ENCODE results near the gene MSX1. TPM values are rescaled to one million over a fixed set of nuclear protein-coding genes. Genes with fewer than 3 reads are reported as not detected.
A peak's percentile ranks its signal among the peaks of the same experiment; 100 is the strongest.

MSX1 gene
- total RNA-seq, 2 donors from 2014 or later = 1.4 to 2.9 TPM

DNA sequence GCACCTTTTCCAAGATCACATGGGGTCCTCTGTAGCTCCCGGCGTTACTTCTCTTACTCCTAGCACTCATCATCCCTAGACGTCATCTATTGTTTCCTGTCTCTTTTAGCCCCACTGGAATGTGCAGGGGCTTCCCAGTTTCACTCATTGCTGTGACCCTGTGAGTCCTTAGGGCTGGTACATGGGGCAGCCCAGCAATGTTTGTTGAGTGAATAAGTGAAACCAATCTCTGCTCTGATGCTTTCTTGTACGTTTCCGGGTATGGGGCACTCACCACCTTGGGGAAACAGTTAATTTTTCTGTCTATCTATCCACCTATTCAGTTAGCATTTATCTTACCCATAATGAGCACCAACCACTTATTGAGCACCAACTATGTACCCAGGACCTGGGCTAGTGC is 16.1 kb downstream of the MSX1 start:
- H3K27ac ChIP-seq = no peak overlapping the region
- H3K36me3 ChIP-seq = no peaks in the 10 kb centered on the region
- DNase-seq (ENCODE audit: low spot score) = no peak
- H3K4me3 ChIP-seq = no peak overlapping the region
- H3K4me1 ChIP-seq = peaks cover 0 to 18% of the 10 kb centered on the region in 2 donors
- TF ChIP-seq, protein P1, sequence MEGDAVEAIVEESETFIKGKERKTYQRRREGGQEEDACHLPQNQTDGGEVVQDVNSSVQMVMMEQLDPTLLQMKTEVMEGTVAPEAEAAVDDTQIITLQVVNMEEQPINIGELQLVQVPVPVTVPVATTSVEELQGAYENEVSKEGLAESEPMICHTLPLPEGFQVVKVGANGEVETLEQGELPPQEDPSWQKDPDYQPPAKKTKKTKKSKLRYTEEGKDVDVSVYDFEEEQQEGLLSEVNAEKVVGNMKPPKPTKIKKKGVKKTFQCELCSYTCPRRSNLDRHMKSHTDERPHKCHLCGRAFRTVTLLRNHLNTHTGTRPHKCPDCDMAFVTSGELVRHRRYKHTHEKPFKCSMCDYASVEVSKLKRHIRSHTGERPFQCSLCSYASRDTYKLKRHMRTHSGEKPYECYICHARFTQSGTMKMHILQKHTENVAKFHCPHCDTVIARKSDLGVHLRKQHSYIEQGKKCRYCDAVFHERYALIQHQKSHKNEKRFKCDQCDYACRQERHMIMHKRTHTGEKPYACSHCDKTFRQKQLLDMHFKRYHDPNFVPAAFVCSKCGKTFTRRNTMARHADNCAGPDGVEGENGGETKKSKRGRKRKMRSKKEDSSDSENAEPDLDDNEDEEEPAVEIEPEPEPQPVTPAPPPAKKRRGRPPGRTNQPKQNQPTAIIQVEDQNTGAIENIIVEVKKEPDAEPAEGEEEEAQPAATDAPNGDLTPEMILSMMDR (IDR thresholded peaks at IDR 0.05) = no peak
- H3K27me3 ChIP-seq = peaks cover 34 to 35% of the 10 kb centered on the region in 2 donors
- H3K9me3 ChIP-seq = no peaks in the 10 kb centered on the region

DNA sequence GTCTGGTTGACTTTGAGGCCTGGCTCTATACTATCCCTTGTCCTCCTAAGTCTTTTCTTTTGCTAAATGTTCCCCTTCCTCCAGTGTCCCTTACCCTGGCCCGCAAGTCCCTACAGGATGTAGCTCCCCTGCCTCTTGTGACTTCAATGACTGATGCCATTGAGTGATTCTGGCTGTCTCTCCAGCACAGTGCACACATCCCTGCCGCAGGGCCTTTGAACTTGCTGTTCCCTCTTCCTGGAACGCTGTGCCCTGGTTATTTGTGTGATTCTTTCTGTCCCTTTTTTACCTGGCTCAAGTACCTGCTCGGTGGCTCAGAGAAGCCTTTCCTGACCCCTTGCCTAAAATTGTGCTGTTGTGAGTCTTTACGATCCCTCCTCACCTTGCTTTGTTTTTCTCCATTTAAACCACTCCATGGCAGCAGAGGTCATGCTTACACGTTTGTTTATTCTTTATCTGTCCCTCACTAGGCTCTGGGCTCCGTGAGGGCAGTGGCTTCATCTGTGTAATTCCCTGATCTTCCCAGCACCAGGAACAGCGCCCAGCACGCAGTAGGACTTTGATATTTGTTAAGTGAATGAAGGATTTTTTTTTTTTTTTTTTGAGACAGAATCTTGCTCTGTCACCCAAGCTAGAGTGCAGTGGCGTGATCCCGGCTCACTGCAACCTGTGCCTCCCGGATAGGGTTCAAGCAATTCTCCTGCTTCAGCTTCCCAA is 17.6 kb downstream of the MSX1 start:
- no peaks in the 10 kb centered on the region for H3K9me3 ChIP-seq
- no peak for DNase-seq (ENCODE audit: low spot score)
- no peak overlapping the region for H3K4me3 ChIP-seq
- no peaks in the 10 kb centered on the region for H3K36me3 ChIP-seq
- TF ChIP-seq, protein P1 (IDR thresholded peaks at IDR 0.05) = no peak
- peaks cover 20% of the 10 kb centered on the region in 2 donors for H3K27me3 ChIP-seq
- no peak overlapping the region for H3K27ac ChIP-seq
- H3K4me1 ChIP-seq = peaks cover 0 to 6% of the 10 kb centered on the region in 2 donors

DNA sequence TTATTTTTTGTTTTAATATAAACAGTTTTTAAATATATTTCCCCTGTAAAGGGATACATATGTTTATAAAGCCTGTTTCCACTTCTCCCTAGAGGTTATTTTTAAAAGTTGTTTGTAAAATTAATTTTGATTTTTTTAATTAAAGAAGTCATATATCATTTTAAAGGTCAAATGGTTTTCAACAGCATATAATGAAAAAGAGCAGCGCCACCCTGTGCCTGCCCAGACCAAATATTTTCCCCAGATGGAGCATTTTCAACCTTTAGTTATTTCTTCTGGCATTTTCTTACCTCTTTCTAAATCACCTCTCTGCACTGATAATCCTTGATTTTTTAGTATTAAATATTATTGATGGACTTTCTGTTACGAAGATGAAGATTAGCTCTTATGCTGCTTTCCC is 21.0 kb downstream of the MSX1 start:
- Histone ChIP-seq H3K4me1 (no peaks in the 10 kb centered on the region), H3K4me3 (no peak overlapping the region), H3K9me3 (no peaks in the 10 kb centered on the region), H3K36me3 (no peaks in the 10 kb centered on the region), H3K27ac (no peak overlapping the region), H3K27me3 (no peaks in the 10 kb centered on the region)
- no peak for DNase-seq (ENCODE audit: low spot score)
- TF ChIP-seq, protein P1 (IDR thresholded peaks at IDR 0.05) = peak in 1 of 2 donors; percentile 59

DNA sequence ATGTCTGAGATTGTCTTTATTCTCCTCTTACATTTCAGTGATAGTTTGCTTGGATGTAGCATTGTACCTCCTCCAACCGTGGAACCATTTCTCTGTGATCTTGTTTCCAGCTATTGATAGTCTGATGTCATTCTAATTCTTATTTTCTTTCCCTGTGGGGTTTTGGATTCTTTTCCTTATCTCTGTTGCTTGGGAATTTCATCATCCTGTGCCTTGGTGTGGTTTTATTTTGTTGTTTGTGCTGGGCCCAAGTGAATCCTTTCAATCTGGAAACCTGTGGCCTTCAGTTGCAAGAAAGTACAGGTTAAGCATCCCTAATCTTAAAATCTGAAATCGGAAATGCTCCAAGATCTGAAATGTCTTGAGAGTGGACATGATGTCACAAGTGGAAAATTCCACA is 22.0 kb downstream of the MSX1 start:
- no peak for DNase-seq (ENCODE audit: low spot score)
- no peak overlapping the region for H3K27ac ChIP-seq
- H3K9me3 ChIP-seq = no peaks in the 10 kb centered on the region
- no peak overlapping the region for H3K4me3 ChIP-seq
- TF ChIP-seq, protein P1 (IDR thresholded peaks at IDR 0.05) = no peak
- H3K36me3 ChIP-seq = no peaks in the 10 kb centered on the region
- H3K4me1 ChIP-seq = no peaks in the 10 kb centered on the region
- H3K27me3 ChIP-seq = no peaks in the 10 kb centered on the region

DNA sequence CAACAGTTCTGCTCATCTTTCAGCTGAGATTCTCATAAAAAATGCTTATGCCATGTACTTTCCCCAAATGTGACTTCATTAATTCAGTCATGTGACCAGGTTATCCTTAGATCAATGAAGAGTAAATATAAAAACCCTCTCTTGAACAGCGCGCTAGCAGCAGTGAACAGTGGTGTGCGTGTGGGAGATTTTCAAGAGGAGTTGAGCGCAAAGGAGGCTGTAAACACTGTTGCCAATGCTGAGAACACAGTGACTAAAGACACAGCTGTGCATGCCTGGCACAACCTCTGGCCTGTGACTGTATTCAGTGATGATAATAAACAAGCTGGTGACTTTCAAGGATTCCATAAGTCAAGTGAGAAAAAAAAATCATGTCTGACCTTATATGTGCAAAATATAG is 25.1 kb downstream of the MSX1 start:
- no peaks in the 10 kb centered on the region for H3K4me1 ChIP-seq
- H3K4me3 ChIP-seq = no peak overlapping the region
- TF ChIP-seq, protein P1 (IDR thresholded peaks at IDR 0.05) = no peak
- H3K9me3 ChIP-seq = no peaks in the 10 kb centered on the region
- no peak overlapping the region for H3K27ac ChIP-seq
- DNase-seq (ENCODE audit: low spot score) = no peak
- no peaks in the 10 kb centered on the region for H3K36me3 ChIP-seq
- no peaks in the 10 kb centered on the region for H3K27me3 ChIP-seq

DNA sequence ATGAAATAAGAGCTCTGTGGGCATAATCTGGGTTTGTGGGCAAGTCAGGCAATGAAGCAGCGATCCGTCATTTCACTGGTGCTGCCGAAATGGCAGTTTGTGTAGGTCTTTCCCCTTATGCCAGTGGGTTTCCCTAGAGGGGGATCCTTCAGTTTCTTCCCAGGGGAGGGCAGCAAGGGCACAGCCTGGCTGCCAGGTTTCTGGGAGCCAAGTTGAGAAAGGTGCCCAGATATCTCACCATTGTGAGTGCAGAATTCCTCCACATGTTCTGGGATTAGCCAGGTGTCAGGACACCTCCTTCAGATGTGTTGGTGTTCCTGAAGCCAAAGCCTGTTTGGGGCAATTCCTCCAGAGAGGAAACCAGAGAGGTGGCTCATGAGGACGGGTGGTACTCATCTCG is 28.0 kb downstream of the MSX1 start:
- Histone ChIP-seq H3K27me3 (no peaks in the 10 kb centered on the region), H3K27ac (no peak overlapping the region), H3K36me3 (no peaks in the 10 kb centered on the region), H3K9me3 (no peaks in the 10 kb centered on the region), H3K4me1 (no peaks in the 10 kb centered on the region), H3K4me3 (no peak overlapping the region)
- TF ChIP-seq, protein P1 (IDR thresholded peaks at IDR 0.05) = no peak
- peak; percentile 23 for DNase-seq (ENCODE audit: low spot score)
